Measurements from ENCODE around the gene C3orf70.

C3orf70 gene

DNA sequence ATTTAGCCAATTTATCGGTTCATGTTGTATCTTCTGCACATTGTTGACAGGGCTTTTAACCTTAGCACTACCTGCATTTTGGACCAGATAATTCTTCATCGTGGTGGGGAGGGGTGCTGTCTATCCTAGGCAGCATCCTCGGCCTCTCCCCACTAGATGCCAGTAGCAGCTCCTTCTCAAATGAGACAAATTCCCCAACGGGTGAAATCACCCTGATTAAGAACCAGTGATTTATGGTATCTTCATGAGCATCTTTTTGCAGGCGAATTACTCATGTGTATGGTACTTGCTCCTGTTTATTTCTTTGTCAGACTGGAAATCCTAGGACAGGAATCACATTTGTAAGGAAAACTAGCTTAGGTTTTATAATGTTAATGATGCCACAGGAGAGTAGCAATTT, 68.0 kb downstream of the C3orf70 start:
- FAIRE-seq = no peak

- FAIRE-seq = no peak
Measured at GRCh38 chr3:185084402-185084801, 68.5 kb downstream of the C3orf70 start.

DNA sequence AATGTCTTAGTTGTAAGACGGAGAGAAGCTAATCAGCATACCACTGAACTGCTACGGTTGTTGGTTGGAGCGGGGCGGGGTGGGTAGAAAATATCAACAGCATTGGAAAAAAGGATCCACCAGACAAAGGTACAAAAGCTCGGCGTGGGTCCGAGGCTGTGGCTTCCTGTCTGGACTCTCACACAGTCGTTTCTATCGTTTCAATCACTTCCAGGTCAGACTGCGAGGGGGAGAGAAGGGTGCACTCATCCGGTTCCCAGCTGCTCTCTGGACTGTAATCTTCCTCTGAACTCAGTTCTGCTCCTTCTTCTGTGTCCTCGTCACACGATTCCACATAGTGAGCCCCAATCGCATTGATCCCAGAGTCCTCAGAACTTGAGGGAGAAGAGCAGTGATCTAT, 70.0 kb downstream of the C3orf70 start:
- no peak for FAIRE-seq

DNA sequence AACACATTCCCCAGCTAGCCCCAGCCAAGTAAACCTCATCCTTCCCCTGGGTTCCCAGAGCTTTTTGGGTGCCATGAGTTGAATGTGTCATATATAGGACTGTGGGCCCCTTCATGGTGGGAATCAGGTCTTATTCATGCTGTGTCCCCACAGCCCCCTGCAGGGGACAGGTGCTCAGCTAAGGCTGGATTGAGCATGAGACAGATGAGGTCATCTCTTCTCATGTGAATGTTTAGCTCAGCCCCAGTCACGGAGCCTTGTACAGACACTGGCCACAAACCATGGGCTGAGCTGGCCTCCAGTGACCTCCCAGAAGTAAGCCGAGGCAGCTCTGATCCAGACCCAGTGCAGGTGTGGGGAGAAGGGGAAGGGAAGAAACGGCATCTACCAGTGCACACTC, 70.7 kb downstream of the C3orf70 start:
- FAIRE-seq = no peak

GRCh38 chr3:185081521-185081920, 71.3 kb downstream of the C3orf70 start:
- FAIRE-seq = no peak

DNA sequence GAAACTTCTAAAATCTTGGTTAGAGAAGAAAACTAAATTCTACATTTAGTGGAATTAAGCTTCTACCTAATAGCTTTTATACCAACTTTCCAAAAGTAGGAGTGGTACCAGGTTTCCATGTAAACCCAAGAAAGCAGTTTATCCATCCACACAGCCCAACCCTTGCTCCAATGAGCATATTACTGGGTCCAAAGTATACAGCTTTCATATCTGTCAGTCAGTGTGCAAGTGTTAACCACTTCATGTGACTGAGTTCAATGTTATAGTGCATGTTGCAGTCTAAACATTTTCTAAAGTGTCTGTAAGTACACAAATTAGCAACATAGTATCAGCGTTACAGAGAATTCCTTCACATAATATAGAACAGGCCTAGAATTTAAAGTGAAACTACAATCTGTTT, 73.2 kb downstream of the C3orf70 start:
- FAIRE-seq = no peak

- no peak for FAIRE-seq
Measured at GRCh38 chr3:185076219-185076618, 76.6 kb downstream of the C3orf70 start.

DNA sequence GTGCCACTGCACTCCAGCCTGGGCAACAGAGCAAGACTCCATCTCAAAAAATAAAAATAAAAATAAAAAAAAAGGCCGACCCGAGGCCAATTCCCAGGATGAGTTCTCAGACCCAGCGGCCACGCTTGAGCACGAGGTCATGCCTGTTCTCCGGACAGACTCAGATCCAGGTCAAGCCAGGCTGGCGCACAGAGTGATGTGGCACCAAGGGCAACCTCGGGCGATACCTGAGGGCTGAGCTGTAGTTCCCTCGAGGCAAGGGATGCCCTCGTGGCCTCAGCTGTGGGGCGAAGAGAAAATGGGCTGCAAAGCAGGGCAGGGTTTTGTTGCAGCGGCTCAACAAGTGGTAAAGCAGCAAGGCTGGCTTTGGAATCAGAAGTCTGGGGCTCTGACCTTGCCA, 77.3 kb downstream of the C3orf70 start:
- no peak for FAIRE-seq

DNA sequence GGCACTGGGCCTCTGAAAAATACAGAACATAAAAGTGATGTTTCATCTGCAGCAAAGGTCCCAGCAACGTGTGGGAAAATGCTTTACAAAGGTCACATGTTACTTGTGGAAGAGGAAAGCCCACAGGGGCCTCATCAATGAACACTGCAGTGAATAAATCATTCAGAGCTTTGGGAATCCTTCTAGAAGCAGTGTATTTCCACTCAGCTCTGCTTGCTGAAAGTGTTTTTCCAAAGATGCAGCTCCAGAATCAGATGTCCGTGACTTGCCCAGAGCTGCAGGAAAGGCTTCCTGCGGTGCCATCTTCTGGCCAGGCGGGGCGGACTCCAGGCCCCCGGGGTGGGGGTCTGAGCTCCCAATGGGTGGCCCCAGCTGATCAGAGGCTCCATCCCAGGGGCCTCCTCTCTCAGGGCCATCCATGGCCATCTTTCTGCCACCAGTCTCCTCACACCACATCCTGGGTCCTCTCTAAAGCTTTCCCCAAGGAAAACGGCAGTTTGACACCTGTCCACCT, 81.5 kb downstream of the C3orf70 start:
- FAIRE-seq = no peak

- FAIRE-seq = no peak
Measured at GRCh38 chr3:185070491-185071286, 82.2 kb downstream of the C3orf70 start.

DNA sequence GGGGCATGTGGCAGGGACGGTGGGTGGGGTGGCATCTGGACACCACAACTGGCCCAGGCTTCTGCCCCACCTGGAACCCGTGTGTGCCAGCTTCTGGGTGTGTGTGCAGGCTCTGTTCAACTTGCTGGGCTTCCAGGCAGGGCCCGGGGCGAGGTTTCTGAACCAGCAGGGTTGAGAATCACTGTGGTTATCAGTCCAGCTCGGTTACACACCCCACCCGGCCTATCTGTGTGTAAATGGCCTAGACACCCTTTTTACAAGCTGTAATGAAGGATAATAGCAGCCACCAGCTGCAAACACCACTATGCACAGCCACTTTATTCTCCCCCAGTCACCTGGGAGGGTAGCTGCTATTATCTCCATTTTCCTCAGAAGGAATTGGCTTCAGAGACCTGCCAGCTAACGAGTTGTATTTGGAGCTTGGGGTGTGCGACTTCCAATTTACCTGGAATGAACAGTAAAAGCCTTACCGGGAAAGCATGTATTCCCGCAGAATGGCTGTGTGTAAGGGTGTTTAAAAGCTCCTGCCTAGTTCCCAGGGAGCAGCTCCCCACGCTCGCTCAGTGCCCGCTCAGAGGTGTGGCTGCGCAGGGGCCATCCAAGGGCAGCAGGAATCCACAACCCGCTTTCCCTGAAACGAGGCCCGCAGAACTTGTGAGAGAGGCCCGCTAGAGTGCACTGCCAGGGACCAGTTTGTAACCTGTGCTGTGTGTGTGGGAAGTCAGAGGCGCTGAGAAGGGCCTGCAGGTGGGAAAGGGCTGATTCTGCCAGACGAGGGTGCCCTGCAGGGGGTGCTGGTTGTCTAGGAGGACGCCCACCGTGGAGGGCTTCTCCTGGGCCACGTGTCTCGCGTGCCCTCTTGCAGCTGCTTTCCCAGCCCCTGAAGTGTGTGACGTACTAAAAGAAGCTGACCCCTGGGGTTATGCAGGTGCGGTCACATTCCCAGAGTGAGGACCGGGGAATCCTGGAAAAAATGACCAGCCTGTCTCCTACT, 83.5 kb downstream of the C3orf70 start:
- no peak for FAIRE-seq

- no peak for FAIRE-seq
Measured at GRCh38 chr3:185067173-185067572, 85.7 kb downstream of the C3orf70 start.

- no peak for FAIRE-seq
Measured at GRCh38 chr3:185066251-185066650, 86.6 kb downstream of the C3orf70 start.

DNA sequence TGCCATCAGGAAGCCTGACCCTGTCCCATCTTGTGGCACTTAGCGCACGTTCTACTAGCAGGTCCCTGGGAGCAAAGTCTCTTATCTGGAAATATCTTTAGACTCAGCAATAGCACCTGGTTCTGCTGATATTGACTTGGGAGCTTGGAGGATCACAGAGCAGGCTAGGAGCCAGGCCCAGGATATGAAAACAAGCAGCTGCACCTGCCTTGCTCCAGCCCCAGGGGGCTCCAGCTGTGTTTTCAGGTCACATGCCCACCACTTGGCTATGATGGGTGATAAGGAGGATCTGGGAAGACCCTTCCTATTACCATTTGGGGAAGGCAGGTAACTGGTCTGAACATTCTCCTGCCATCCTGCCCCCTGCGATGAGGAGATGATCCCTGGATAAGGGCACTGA, 87.8 kb downstream of the C3orf70 start:
- no peak for FAIRE-seq

DNA sequence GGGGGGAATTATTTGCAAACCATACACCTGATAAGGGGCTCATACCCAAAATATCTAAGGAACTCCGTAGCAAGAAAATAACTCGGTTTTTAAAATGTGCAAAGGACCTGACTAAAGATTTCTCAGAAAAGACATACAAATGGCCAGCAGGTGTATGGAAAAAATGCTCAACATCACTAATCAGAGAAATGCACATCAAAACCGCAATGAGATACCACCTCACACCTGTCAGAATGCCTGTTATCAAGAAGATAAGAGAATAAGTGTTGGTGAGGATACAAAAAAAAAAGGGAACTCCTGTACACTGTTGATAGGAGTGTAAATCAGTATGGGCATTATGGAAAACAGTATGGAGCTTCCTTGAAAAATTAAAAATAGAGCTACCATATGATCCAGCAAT, 89.4 kb downstream of the C3orf70 start:
- FAIRE-seq = no peak

DNA sequence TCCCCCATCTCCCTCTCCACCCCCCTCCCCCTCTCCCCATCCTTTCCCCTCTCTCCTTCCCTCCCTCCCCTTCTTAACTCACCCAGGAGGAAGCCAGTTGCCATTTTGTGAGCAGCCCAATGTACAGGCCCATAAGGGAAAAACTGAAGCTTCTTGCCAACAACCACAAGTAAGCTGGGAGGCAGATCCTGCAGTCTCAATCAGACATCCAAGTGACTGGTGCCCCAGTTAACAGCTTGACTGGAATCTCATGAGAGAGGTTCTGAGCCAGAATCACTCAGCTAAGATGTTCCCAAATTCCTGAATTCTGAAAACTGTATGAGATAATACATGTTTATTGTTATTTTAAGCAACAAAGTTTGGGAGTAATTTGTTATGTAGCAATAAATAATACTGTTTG, 90.7 kb downstream of the C3orf70 start:
- FAIRE-seq = no peak

- FAIRE-seq = no peak
Measured at GRCh38 chr3:185060655-185061054, 92.2 kb downstream of the C3orf70 start.

- no peak for FAIRE-seq
Measured at GRCh38 chr3:185059766-185060165, 93.1 kb downstream of the C3orf70 start.

DNA sequence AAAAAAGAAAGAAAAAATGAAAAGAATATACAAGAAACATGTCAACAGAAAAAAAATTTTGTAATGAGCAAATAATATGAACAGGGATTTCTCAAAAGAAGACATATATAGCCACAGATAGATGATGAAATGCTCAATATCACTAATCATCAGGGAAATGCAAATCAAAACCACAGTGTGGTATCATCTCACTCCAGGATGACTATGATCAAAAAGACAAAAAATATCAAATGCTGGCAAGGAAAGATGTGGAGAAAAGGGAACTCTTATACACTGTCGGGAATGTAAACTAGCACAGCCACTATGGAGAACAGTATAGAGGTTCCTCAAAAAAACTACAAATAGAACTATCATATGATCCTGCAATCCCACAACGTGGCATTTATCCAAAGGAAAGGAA, 94.1 kb downstream of the C3orf70 start:
- FAIRE-seq = no peak

DNA sequence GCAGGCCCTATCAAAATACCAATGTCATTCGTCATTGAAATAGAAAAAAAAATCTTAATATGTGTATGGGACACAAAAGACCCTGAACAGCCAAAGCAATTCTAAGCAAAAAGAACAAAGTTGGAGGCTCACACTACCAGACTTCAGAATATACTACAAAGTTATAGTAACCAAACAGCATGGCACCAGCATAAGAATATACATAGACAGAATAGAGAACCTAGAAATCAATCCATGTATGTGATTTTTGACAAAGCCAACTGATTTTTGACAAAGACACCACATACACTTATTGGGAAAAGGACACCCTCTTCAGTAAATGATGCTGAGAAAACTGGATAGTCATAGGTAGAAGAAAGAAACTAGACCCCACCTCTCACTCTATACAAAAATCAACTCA, 95.0 kb downstream of the C3orf70 start:
- no peak for FAIRE-seq

- no peak for FAIRE-seq
Measured at GRCh38 chr3:185056908-185057307, 96.0 kb downstream of the C3orf70 start.

DNA sequence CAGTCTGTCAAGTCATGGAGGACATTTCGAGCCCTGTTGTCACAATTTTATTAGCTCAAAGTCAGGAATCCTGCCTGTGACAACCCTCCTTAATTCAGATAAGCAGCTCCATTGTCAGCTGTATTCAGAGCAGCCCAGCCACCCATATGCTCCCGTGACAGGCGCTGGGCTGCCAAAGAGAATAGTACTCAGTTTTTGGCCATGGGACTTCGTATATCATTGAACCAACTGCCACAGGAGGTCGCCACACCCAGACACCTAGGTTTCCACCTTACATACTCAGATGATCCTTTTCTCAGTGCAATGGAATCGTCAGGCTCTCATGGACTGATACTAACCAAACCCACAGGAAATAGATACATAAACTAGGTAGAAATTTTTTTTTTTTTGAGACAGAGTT, 100.2 kb downstream of the C3orf70 start:
- FAIRE-seq = no peak

- FAIRE-seq = no peak
Measured at GRCh38 chr3:185051801-185052200, 101.1 kb downstream of the C3orf70 start.

DNA sequence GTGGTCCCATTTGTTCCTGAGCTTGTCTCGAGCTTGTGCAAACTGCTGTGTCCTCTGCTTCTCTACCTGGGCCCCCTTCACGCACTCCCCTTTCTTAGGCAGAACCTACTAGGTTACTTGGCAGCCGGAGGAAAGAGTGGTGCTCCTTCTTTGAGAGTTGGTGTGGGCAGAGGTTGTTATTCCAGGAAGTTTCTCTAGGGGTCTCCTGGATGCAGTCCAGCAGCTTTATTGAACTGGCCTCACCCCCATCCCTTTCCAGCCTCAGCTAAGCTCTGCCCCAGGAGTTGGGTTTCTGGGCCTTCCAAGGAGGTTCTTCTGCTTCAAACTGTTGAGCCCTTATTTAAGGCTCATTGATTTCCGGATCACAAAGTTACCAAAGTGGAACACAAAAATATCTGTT, 103.2 kb downstream of the C3orf70 start:
- FAIRE-seq = no peak
